Panc1 (cell line): ENCODE results near the gene CAPZA2. TPM values are rescaled to one million over a fixed set of nuclear protein-coding genes. Genes with fewer than 3 reads are reported as not detected.

Experiments
- ATAC-seq: fragments of 200-7000 bp; cut with Tn5 transposase; 2 replicates; pipeline ENCODE4 v1.9.1; 2020; ENCODE audit warnings: mild to moderate bottlenecking, moderate library complexity
- BruUV-seq: library from RNA; stranded (reverse); fragments of 400-500 nt; replicated peaks from 2 replicates; lab custom pipeline; 2021; lab: Mats Ljungman, UMichigan
- CTCF ChIA-PET: fragments of 300-600 bp; sonication (Branson Sonifier 250); formaldehyde crosslinking; loops from one replicate; lab custom pipeline; 2022; ENCODE audit warnings: antibody characterized with exemption; lab: Charles Lee
- POLR2A ChIA-PET: fragments of 300-600 bp; sonication (Branson Sonifier 250); formaldehyde crosslinking; loops from one replicate; lab custom pipeline; 2022; ENCODE audit warnings: antibody characterized with exemption; lab: Charles Lee
- DNase-seq: peaks from one replicate; pipeline ENCODE4 v3.0.0-alpha.2; 2010; ENCODE audit warnings: low read depth, low spot score
- H3K27ac ChIP-seq: 2 replicates; pipeline ENCODE4 v1.5.1; 2011; ENCODE audit warnings: mild to moderate bottlenecking, low read length, inconsistent platforms
- H3K27me3 ChIP-seq: fragments of 200-500 bp; sonication (Bioruptor generic); 2 replicates; pipeline ENCODE4 v1.6.0; 2014; ENCODE audit warnings: low read length, inconsistent platforms; ENCODE audit not compliant: control insufficient read depth, insufficient read depth
- H3K36me3 ChIP-seq: fragments of 200-500 bp; sonication (Bioruptor generic); 2 replicates; pipeline ENCODE4 v1.5.1; 2014; ENCODE audit warnings: inconsistent platforms, mild to moderate bottlenecking, low read length, moderate library complexity; ENCODE audit not compliant: control insufficient read depth, insufficient read depth
- H3K4me1 ChIP-seq: 2 replicates; pipeline ENCODE4 v1.5.1; 2011; ENCODE audit warnings: inconsistent platforms, mild to moderate bottlenecking, low read length, moderate library complexity; ENCODE audit not compliant: control insufficient read depth, insufficient read depth
- H3K4me3 ChIP-seq, 2 experiments: 2 replicates each; pipeline ENCODE4 v1.5.1; 2011 to 2012; ENCODE audit warnings: low read depth in 2 of 2, low read length in 2 of 2, mild to moderate bottlenecking in 2 of 2, inconsistent platforms in 1 of 2, moderate library complexity in 1 of 2
- H3K9me3 ChIP-seq: fragments of 200-500 bp; sonication (Bioruptor generic); 2 replicates; pipeline ENCODE4 v1.5.1; 2014; ENCODE audit warnings: low read depth, mild to moderate bottlenecking, inconsistent platforms, low read length, moderate library complexity; ENCODE audit not compliant: control insufficient read depth, insufficient read depth
- POLR2AphosphoS5 ChIP-seq: IDR thresholded peaks from 2 replicates; pipeline ENCODE4 v1.6.1; 2012; ENCODE audit warnings: mild to moderate bottlenecking, low read depth, low read length, moderate library complexity
- REST ChIP-seq, 2 experiments: IDR thresholded peaks; 2 replicates each; pipeline ENCODE4 v1.6.1; 2011 to 2012; ENCODE audit warnings: low read depth in 2 of 2, control low read depth in 1 of 2, low read length in 1 of 2, mild to moderate bottlenecking in 1 of 2, moderate library complexity in 1 of 2; ENCODE audit not compliant: insufficient read depth in 1 of 2
- SIN3A ChIP-seq: IDR thresholded peaks from 2 replicates; pipeline ENCODE4 v1.6.1; 2012; ENCODE audit warnings: low read depth, mild to moderate bottlenecking, low read length, moderate library complexity, borderline replicate concordance; ENCODE audit not compliant: insufficient read depth
- TCF7L2 ChIP-seq: IDR thresholded peaks from 2 replicates; pipeline ENCODE4 v1.6.1; 2011; ENCODE audit warnings: mild to moderate bottlenecking, low read depth, low read length, inconsistent platforms
- in situ Hi-C: cut with HindIII; loops from 2 replicates; pipeline ENCODE4 v1.10.0; 2016; ENCODE audit warnings: low sequenced_read_pairs, low pct_unique_long_range_greater_than_20kb
- intact Hi-C: fragments of 100-400 bp; cut with micrococcal nuclease; formaldehyde crosslinking; loops from one replicate; pipeline ENCODE4 v1.10.0; 2022; ENCODE audit not compliant: unreplicated experiment
- total RNA-seq: library from RNA; stranded (reverse); gene quantifications from one replicate; pipeline ENCODE4 v1.2.1, GENCODE V29; 2021; ENCODE audit not compliant: unreplicated experiment
- TF ChIP-seq, protein P1 (sequence below): fragments of 450-650 bp; IDR thresholded peaks from 2 replicates; pipeline ENCODE4 v1.5.1; 2017; ENCODE audit warnings: mild to moderate bottlenecking

The CAPZA2 gene
- total RNA-seq, 1 experiment from 2014 or later, result 195 TPM

- ATAC-seq (no peak), DNase-seq (no peak)
- ChIA-PET POLR2A (no interaction called here), CTCF (no interaction called here)
- Histone ChIP-seq H3K4me3 (no peak overlapping the region), H3K4me1 (no peaks in the 10 kb centered on the region), H3K9me3 (peaks cover 3% of the 10 kb centered on the region; the same call in 1 of the 2 replicates), H3K27me3 (no peaks in the 10 kb centered on the region), H3K27ac (no peak overlapping the region), H3K36me3 (peaks cover 15% of the 10 kb centered on the region; the same call in 1 of the 2 replicates)
- no TSS peak for BruUV-seq
- in situ Hi-C loops (no loop called here), intact Hi-C loops (no loop called here)
- TF ChIP-seq SIN3A (no peak), TCF7L2 (no peak), REST (IDR thresholded peaks at IDR 0.05; ENCODE audit: insufficient read depth in 1 of 2, low read depth in 2 of 2, low read length in 1 of 2) (no peak), POLR2AphosphoS5 (no peak)
- TF ChIP-seq, protein P1, sequence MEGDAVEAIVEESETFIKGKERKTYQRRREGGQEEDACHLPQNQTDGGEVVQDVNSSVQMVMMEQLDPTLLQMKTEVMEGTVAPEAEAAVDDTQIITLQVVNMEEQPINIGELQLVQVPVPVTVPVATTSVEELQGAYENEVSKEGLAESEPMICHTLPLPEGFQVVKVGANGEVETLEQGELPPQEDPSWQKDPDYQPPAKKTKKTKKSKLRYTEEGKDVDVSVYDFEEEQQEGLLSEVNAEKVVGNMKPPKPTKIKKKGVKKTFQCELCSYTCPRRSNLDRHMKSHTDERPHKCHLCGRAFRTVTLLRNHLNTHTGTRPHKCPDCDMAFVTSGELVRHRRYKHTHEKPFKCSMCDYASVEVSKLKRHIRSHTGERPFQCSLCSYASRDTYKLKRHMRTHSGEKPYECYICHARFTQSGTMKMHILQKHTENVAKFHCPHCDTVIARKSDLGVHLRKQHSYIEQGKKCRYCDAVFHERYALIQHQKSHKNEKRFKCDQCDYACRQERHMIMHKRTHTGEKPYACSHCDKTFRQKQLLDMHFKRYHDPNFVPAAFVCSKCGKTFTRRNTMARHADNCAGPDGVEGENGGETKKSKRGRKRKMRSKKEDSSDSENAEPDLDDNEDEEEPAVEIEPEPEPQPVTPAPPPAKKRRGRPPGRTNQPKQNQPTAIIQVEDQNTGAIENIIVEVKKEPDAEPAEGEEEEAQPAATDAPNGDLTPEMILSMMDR, result no peak
These were observed 24.3 kb downstream of the CAPZA2 start for GRCh38 chr7:116886543-116887156.

DNA sequence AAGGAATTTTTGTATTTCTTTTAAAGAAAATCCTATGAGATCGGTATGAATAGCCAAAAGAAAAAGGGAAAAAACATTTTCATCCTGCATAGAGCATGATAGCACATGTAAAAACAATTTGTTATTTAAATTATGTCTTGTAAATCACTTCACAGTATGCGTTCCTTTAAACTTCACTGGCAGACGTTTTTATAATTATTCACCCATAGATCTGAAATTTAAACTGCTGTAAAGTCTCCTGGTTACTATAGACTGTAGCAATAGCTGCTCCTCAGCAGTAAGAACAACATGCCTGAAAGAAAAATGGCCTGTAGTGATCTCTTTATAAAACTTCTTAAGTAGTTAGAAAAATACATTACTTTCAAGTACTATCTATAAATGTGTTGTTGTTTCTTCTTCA lies 26.5 kb downstream of the CAPZA2 start:
- CTCF ChIA-PET, result interaction anchor here (0.6 kb wide), 1 partner anchor 16 kb away, joined by 5 read pairs; no protein-coding TSS in a partner anchor
- intact Hi-C loops (no loop called here), in situ Hi-C loops (no loop called here)
- no peaks in the 10 kb centered on the region for H3K27me3 ChIP-seq
- no peak for DNase-seq
- no peak overlapping the region for H3K27ac ChIP-seq
- no peaks in the 10 kb centered on the region for H3K4me1 ChIP-seq
- H3K9me3 ChIP-seq, result peaks cover 3% of the 10 kb centered on the region; the same call in 1 of the 2 replicates
- ATAC-seq, result no peak
- TF ChIP-seq, protein P1, result no peak
- TF ChIP-seq TCF7L2 (no peak), SIN3A (no peak), REST (IDR thresholded peaks at IDR 0.05; ENCODE audit: insufficient read depth in 1 of 2, low read depth in 2 of 2, low read length in 1 of 2) (no peak)
- H3K36me3 ChIP-seq, result peaks cover 18% of the 10 kb centered on the region; the same call in 1 of the 2 replicates
- H3K4me3 ChIP-seq, result no peak overlapping the region
- POLR2A ChIA-PET, result no interaction called here
- BruUV-seq, result no TSS peak
